GM20431 (cell line): ENCODE data around the gene ELAVL4.

Source experiments
- in situ Hi-C: fragments of 300-500 bp; cut with MseI, MboI; formaldehyde crosslinking; loops from one replicate; pipeline ENCODE4 v1.15.0; 2020; ENCODE audit warnings: low sequenced_read_pairs; ENCODE audit not compliant: unreplicated experiment

The ELAVL4 gene

GRCh38 chr1:50236656-50237055 lies 127.9 kb downstream of the ELAVL4 start:
- in situ Hi-C loops = no loop called here

GRCh38 chr1:50237056-50237455 lies 128.3 kb downstream of the ELAVL4 start:
- in situ Hi-C loops = no loop called here

- in situ Hi-C loops = no loop called here
These were observed 135.2 kb downstream of the ELAVL4 start for GRCh38 chr1:50243939-50244338.

- in situ Hi-C loops = no loop called here
These were observed 138.1 kb downstream of the ELAVL4 start for GRCh38 chr1:50246869-50247268.

GRCh38 chr1:50251702-50252101 lies 143.0 kb downstream of the ELAVL4 start:
- in situ Hi-C loops = no loop called here

- in situ Hi-C loops = no loop called here
These were observed 143.5 kb downstream of the ELAVL4 start for GRCh38 chr1:50252196-50252595.
